ENCODE results near the gene HNRNPF. TPM values are rescaled to one million over a fixed set of nuclear protein-coding genes. Genes with fewer than 3 reads are reported as not detected.
A peak's percentile ranks its signal among the peaks of the same experiment; 100 is the strongest.

Gene HNRNPF
- total RNA-seq, 1 donor from 2014 or later = 150 TPM

DNA sequence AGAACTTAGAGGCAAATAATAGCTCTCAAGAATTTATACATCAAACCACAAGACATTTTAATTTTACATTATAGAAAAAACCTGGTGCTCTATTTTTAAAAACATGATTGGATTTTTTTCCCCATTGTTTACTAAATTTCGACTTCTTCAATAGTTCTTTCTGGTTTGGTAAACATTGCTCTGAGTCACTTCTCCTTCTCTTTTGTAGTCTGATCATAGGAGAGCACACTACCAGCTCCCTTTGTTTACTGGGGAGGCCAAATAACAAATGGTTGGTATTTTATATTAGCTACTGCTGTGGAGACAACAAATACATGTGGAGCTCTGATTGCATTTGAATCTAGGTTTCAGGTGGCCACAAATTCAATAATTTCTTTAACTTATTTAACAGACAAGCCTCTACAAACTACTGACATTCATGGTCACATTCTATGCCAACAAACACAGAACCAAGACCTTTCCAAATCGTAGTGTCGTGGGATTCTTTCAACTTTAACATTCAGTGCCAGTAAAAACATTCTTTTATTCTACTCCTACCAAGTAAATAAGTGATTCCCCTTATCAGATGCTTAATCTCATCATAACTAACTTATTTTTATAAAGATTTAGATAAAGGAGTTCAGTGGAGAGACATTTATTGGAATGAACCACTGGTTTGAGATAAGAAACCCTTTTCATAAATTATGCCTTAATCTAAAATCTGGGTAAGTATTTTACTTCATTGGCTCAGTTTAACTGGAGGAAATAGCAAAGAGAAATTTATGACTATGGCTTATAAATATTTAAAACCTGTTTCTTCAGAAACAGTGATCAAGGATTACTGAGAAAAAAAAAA lies 55.3 kb downstream of the HNRNPF start:
- H3K27me3 ChIP-seq = no peaks in the 10 kb centered on the region
- H3K4me1 ChIP-seq = peaks cover 4% of the 10 kb centered on the region
- H3K36me3 ChIP-seq = no peaks in the 10 kb centered on the region
- TF ChIP-seq POLR2A (IDR thresholded peaks at IDR 0.05) (no peak), POLR2AphosphoS5 (IDR thresholded peaks at IDR 0.05; ENCODE audit: insufficient read depth in 1 of 2, low read depth in 1 of 2) (no peak), CTCF (IDR thresholded peaks at IDR 0.05) (no peak)
- intact Hi-C loops (cut with DNase I) = no loop called here
- no peak overlapping the region for H3K27ac ChIP-seq
- no peak for DNase-seq (ENCODE audit: extremely low spot score in 2 of 2)
- H3K9me3 ChIP-seq = no peaks in the 10 kb centered on the region
- H3K4me3 ChIP-seq = no peak overlapping the region

- DNase-seq (ENCODE audit: extremely low spot score in 2 of 2) = no peak
- Histone ChIP-seq H3K27me3 (no peaks in the 10 kb centered on the region), H3K4me3 (no peak overlapping the region), H3K27ac (no peak overlapping the region), H3K4me1 (peaks cover 4% of the 10 kb centered on the region), H3K9me3 (no peaks in the 10 kb centered on the region), H3K36me3 (no peaks in the 10 kb centered on the region)
- TF ChIP-seq POLR2A (IDR thresholded peaks at IDR 0.05) (no peak), POLR2AphosphoS5 (IDR thresholded peaks at IDR 0.05; ENCODE audit: insufficient read depth in 1 of 2, low read depth in 1 of 2) (no peak), CTCF (IDR thresholded peaks at IDR 0.05) (no peak)
- intact Hi-C loops (cut with DNase I) = no loop called here
Measured at GRCh38 chr10:43352951-43353350, 56.0 kb downstream of the HNRNPF start.

- Histone ChIP-seq H3K9me3 (no peaks in the 10 kb centered on the region), H3K4me1 (peaks cover 4% of the 10 kb centered on the region), H3K36me3 (no peaks in the 10 kb centered on the region), H3K4me3 (no peak overlapping the region), H3K27me3 (no peaks in the 10 kb centered on the region), H3K27ac (no peak overlapping the region)
- intact Hi-C loops (cut with DNase I) = no loop called here
- no peak for DNase-seq (ENCODE audit: extremely low spot score in 2 of 2)
- TF ChIP-seq POLR2AphosphoS5 (IDR thresholded peaks at IDR 0.05; ENCODE audit: insufficient read depth in 1 of 2, low read depth in 1 of 2) = no peak
- TF ChIP-seq POLR2A (IDR thresholded peaks at IDR 0.05) = no peak
- no peak for TF ChIP-seq CTCF (IDR thresholded peaks at IDR 0.05)
Measured at GRCh38 chr10:43351301-43351700, 57.7 kb downstream of the HNRNPF start.

DNA sequence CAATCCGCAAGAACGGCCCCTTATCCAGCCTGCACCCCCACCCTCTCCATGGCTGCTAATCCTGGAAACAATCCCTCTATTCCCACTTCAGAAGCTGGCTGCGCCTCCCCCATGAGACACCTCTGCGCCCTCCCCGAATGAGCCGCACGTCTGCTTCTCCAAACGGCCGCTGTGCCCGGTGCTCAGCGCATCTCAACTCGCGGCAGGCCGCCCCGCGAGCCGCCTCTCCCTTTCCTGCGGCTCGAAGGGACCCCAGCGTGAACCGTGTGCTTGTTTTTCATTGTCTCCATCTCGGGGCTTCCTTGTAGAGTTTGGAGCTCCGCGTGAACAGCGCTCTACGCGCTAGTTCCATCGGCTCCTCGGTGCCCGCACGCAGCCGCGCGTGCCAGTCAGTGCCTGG lies 58.3 kb downstream of the HNRNPF start:
- H3K27me3 ChIP-seq = no peaks in the 10 kb centered on the region
- peak overlapping the region in 1 of 2 donors; percentile 2 for H3K4me3 ChIP-seq
- no peaks in the 10 kb centered on the region for H3K9me3 ChIP-seq
- TF ChIP-seq POLR2A (IDR thresholded peaks at IDR 0.05) = no peak
- TF ChIP-seq CTCF (IDR thresholded peaks at IDR 0.05) = no peak
- TF ChIP-seq POLR2AphosphoS5 (IDR thresholded peaks at IDR 0.05; ENCODE audit: insufficient read depth in 1 of 2, low read depth in 1 of 2) = no peak
- H3K4me1 ChIP-seq = peaks cover 4% of the 10 kb centered on the region
- H3K27ac ChIP-seq = no peak overlapping the region
- intact Hi-C loops (cut with DNase I) = no loop called here
- H3K36me3 ChIP-seq = no peaks in the 10 kb centered on the region
- DNase-seq (ENCODE audit: extremely low spot score in 2 of 2) = no peak

- H3K36me3 ChIP-seq = no peaks in the 10 kb centered on the region
- H3K9me3 ChIP-seq = no peaks in the 10 kb centered on the region
- no peak for DNase-seq (ENCODE audit: extremely low spot score in 2 of 2)
- H3K27me3 ChIP-seq = no peaks in the 10 kb centered on the region
- intact Hi-C loops (cut with DNase I) = no loop called here
- H3K27ac ChIP-seq = no peak overlapping the region
- TF ChIP-seq CTCF (IDR thresholded peaks at IDR 0.05) (no peak), POLR2AphosphoS5 (IDR thresholded peaks at IDR 0.05; ENCODE audit: insufficient read depth in 1 of 2, low read depth in 1 of 2) (no peak), POLR2A (IDR thresholded peaks at IDR 0.05) (no peak)
- H3K4me3 ChIP-seq = no peak overlapping the region
- H3K4me1 ChIP-seq = peaks cover 4% of the 10 kb centered on the region
Measured at GRCh38 chr10:43350156-43350555, 58.8 kb downstream of the HNRNPF start.

All from vagina (tissue), 2 donors.